SK-N-SH (cell line): ENCODE data around the gene RIC3.

Experiments
- MAX ChIP-seq: IDR thresholded peaks from 2 replicates; pipeline ENCODE4 v1.4.0; 2012; ENCODE audit warnings: low read depth
- MXI1 ChIP-seq: IDR thresholded peaks from 2 replicates; pipeline ENCODE4 v1.6.1; 2012; ENCODE audit warnings: mild to moderate bottlenecking, low read depth, low read length, improper control_type of control experiment
- POLR2AphosphoS5 ChIP-seq: IDR thresholded peaks from 2 replicates; pipeline ENCODE4 v1.6.1; 2012; ENCODE audit warnings: low read depth, low read length
- REST ChIP-seq: IDR thresholded peaks from 2 replicates; pipeline ENCODE4 v1.6.1; 2012; ENCODE audit warnings: mild to moderate bottlenecking, low read depth, low read length, moderate library complexity
- YY1 ChIP-seq: IDR thresholded peaks from 2 replicates; pipeline ENCODE4 v1.4.0; 2012; ENCODE audit warnings: low read depth, mild to moderate bottlenecking
- TF ChIP-seq, protein P1 (sequence below): fragments of 200-600 bp; sonication (generic); IDR thresholded peaks from 2 replicates; pipeline ENCODE4 v1.6.1; 2017; ENCODE audit warnings: antibody characterized with exemption, mild to moderate bottlenecking, moderate library complexity
- TF ChIP-seq, protein P2 (sequence below): IDR thresholded peaks from 2 replicates; pipeline ENCODE4 v1.4.0; 2012; ENCODE audit warnings: low read depth, borderline replicate concordance

- TF ChIP-seq, protein P1, sequence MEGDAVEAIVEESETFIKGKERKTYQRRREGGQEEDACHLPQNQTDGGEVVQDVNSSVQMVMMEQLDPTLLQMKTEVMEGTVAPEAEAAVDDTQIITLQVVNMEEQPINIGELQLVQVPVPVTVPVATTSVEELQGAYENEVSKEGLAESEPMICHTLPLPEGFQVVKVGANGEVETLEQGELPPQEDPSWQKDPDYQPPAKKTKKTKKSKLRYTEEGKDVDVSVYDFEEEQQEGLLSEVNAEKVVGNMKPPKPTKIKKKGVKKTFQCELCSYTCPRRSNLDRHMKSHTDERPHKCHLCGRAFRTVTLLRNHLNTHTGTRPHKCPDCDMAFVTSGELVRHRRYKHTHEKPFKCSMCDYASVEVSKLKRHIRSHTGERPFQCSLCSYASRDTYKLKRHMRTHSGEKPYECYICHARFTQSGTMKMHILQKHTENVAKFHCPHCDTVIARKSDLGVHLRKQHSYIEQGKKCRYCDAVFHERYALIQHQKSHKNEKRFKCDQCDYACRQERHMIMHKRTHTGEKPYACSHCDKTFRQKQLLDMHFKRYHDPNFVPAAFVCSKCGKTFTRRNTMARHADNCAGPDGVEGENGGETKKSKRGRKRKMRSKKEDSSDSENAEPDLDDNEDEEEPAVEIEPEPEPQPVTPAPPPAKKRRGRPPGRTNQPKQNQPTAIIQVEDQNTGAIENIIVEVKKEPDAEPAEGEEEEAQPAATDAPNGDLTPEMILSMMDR: no peak
- TF ChIP-seq POLR2AphosphoS5 (no peak), YY1 (no peak), REST (no peak), MAX (no peak), MXI1 (no peak)
- TF ChIP-seq, protein P2, sequence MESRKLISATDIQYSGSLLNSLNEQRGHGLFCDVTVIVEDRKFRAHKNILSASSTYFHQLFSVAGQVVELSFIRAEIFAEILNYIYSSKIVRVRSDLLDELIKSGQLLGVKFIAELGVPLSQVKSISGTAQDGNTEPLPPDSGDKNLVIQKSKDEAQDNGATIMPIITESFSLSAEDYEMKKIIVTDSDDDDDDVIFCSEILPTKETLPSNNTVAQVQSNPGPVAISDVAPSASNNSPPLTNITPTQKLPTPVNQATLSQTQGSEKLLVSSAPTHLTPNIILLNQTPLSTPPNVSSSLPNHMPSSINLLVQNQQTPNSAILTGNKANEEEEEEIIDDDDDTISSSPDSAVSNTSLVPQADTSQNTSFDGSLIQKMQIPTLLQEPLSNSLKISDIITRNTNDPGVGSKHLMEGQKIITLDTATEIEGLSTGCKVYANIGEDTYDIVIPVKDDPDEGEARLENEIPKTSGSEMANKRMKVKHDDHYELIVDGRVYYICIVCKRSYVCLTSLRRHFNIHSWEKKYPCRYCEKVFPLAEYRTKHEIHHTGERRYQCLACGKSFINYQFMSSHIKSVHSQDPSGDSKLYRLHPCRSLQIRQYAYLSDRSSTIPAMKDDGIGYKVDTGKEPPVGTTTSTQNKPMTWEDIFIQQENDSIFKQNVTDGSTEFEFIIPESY: no peak
Observed at GRCh38 chr11:8094656-8095055, 74.2 kb downstream of the RIC3 start.
